CD4-positive, alpha-beta T cell treated with Interferon alpha-2 for 1 hour (primary cell): ENCODE results near the gene SPIRE1.

Source experiments
- DNase-seq, 2 donors: peaks; one replicate each; pipeline ENCODE4 v3.0.0-alpha.2; 2020 to 2022

SPIRE1 gene

GRCh38 chr18:12479982-12480381 lies 177.9 kb downstream of the SPIRE1 start:
- no peak for DNase-seq

- DNase-seq, result no peak
These were observed 178.4 kb downstream of the SPIRE1 start for GRCh38 chr18:12479536-12479935.

- DNase-seq, result no peak
These were observed 179.4 kb downstream of the SPIRE1 start for GRCh38 chr18:12478269-12479047.

- no peak for DNase-seq
These were observed 180.3 kb downstream of the SPIRE1 start for GRCh38 chr18:12477606-12478005.

GRCh38 chr18:12476955-12477354 lies 181.0 kb downstream of the SPIRE1 start:
- DNase-seq, result no peak

GRCh38 chr18:12474876-12475275 lies 183.0 kb downstream of the SPIRE1 start:
- DNase-seq, result no peak

GRCh38 chr18:12474146-12474545 lies 183.8 kb downstream of the SPIRE1 start:
- DNase-seq, result no peak

GRCh38 chr18:12470382-12471075 lies 187.4 kb downstream of the SPIRE1 start:
- DNase-seq, result no peak

GRCh38 chr18:12468445-12468844 lies 189.5 kb downstream of the SPIRE1 start:
- DNase-seq, result no peak

GRCh38 chr18:12464731-12465130 lies 193.2 kb downstream of the SPIRE1 start:
- DNase-seq, result no peak

- no peak for DNase-seq
These were observed 194.7 kb downstream of the SPIRE1 start for GRCh38 chr18:12463191-12463590.

- no peak for DNase-seq
These were observed 195.7 kb downstream of the SPIRE1 start for GRCh38 chr18:12462242-12462641.

- DNase-seq, result no peak
These were observed 196.6 kb downstream of the SPIRE1 start for GRCh38 chr18:12461326-12461725.

GRCh38 chr18:12460874-12461273 lies 197.0 kb downstream of the SPIRE1 start:
- DNase-seq, result no peak

- DNase-seq, result no peak
These were observed 199.1 kb downstream of the SPIRE1 start for GRCh38 chr18:12458771-12459170.

GRCh38 chr18:12456441-12456840 lies 201.5 kb downstream of the SPIRE1 start:
- no peak for DNase-seq

- DNase-seq, result no peak
These were observed 202.4 kb downstream of the SPIRE1 start for GRCh38 chr18:12455496-12455895.

- DNase-seq, result no peak
These were observed 205.1 kb downstream of the SPIRE1 start for GRCh38 chr18:12452784-12453183.

GRCh38 chr18:12451428-12451827 lies 206.5 kb downstream of the SPIRE1 start:
- no peak for DNase-seq

GRCh38 chr18:12449051-12449785 lies 208.7 kb downstream of the SPIRE1 start:
- no peak for DNase-seq

GRCh38 chr18:12445554-12445953 lies 212.4 kb downstream of the SPIRE1 start:
- DNase-seq, result no peak

GRCh38 chr18:12443551-12443950 lies 214.4 kb downstream of the SPIRE1 start:
- DNase-seq, result no peak

- no peak for DNase-seq
These were observed 215.0 kb downstream of the SPIRE1 start for GRCh38 chr18:12442946-12443345.
